Ishikawa (cell line): ENCODE measurements around the gene MTHFS.

ENCODE experiments used
- CEBPB ChIP-seq: IDR thresholded peaks from 2 replicates; pipeline ENCODE4 v1.6.1; 2012
- CREB1 ChIP-seq: IDR thresholded peaks from 2 replicates; pipeline ENCODE4 v1.6.1; 2012; ENCODE audit warnings: low read depth
- EGR1 ChIP-seq: IDR thresholded peaks from 2 replicates; pipeline ENCODE4 v1.6.1; 2012
- EP300 ChIP-seq: IDR thresholded peaks from 2 replicates; pipeline ENCODE4 v1.6.1; 2012; ENCODE audit warnings: borderline replicate concordance
- FOXM1 ChIP-seq: IDR thresholded peaks from 2 replicates; pipeline ENCODE4 v1.6.1; 2012; ENCODE audit warnings: low read depth, borderline replicate concordance
- MAX ChIP-seq: IDR thresholded peaks from 2 replicates; pipeline ENCODE4 v1.6.1; 2012
- NFIC ChIP-seq: IDR thresholded peaks from 2 replicates; pipeline ENCODE4 v1.6.1; 2012
- RAD21 ChIP-seq: IDR thresholded peaks from 2 replicates; pipeline ENCODE4 v1.6.1; 2012; ENCODE audit warnings: low read depth
- REST ChIP-seq: IDR thresholded peaks from 2 replicates; pipeline ENCODE4 v1.6.1; 2012; ENCODE audit warnings: low read depth, mild to moderate bottlenecking
- TAF1 ChIP-seq: IDR thresholded peaks from 2 replicates; pipeline ENCODE4 v1.6.1; 2012; ENCODE audit warnings: low read depth, mild to moderate bottlenecking
- TCF12 ChIP-seq: IDR thresholded peaks from 2 replicates; pipeline ENCODE4 v1.6.1; 2012; ENCODE audit warnings: low read depth
- YY1 ChIP-seq: IDR thresholded peaks from 2 replicates; pipeline ENCODE4 v1.6.1; 2012; ENCODE audit warnings: low read depth
- ZBTB7A ChIP-seq: IDR thresholded peaks from 2 replicates; pipeline ENCODE4 v1.6.1; 2012; ENCODE audit warnings: low read depth

GRCh38 chr15:79897701-79898113 is 893 bp upstream of the MTHFS start:
- no peak for TF ChIP-seq CEBPB
- TF ChIP-seq YY1: no peak
- TF ChIP-seq FOXM1: no peak
- TF ChIP-seq RAD21: no peak
- TF ChIP-seq EP300: no peak
- no peak for TF ChIP-seq EGR1
- no peak for TF ChIP-seq TAF1
- TF ChIP-seq MAX: no peak
- no peak for TF ChIP-seq NFIC
- no peak for TF ChIP-seq CREB1
- no peak for TF ChIP-seq TCF12
- TF ChIP-seq ZBTB7A: no peak
- no peak for TF ChIP-seq REST
